Heart right ventricle (tissue), 16 donors: ENCODE data around the gene PPP6R1. TPM values are rescaled to one million over a fixed set of nuclear protein-coding genes. Genes with fewer than 3 reads are reported as not detected.

Source experiments
- ATAC-seq, 8 donors: fragments of 200-7000 bp; cut with Tn5 transposase; one replicate each; pipeline ENCODE4 v1.9.1; 2020; ENCODE audit warnings: mild to moderate bottlenecking in 8 of 8, moderate library complexity in 8 of 8, moderate number of reproducible peaks in 1 of 8
- DNase-seq, 2 donors: peaks; one replicate each; pipeline ENCODE4 v3.0.0-alpha.2; 2020
- H3K27ac ChIP-seq, 10 donors: fragments of 200-600 bp; sonication (generic) in 2 of 10; one replicate each; pipeline versions ENCODE4 v1.5.0 to v1.8.0; 2020 to 2022; ENCODE audit warnings: mild to moderate bottlenecking in 3 of 10
- H3K27me3 ChIP-seq, 7 donors: fragments of 200-600 bp; one replicate each; pipeline ENCODE4 v1.8.0; 2021 to 2022; ENCODE audit warnings: mild to moderate bottlenecking in 2 of 7
- H3K36me3 ChIP-seq, 9 donors: fragments of 200-600 bp; sonication (generic) in 1 of 9; one replicate each; pipeline versions ENCODE4 v1.5.0 to v1.8.0; 2020 to 2022; ENCODE audit warnings: mild to moderate bottlenecking in 2 of 9
- H3K4me1 ChIP-seq, 9 donors: fragments of 200-600 bp; sonication (generic) in 1 of 9; one replicate each; pipeline versions ENCODE4 v1.5.0 to v1.8.0; 2020 to 2022; ENCODE audit warnings: mild to moderate bottlenecking in 4 of 9
- H3K4me3 ChIP-seq, 10 donors: fragments of 200-600 bp; sonication (generic) in 2 of 10; one replicate each; pipeline versions ENCODE4 v1.5.0 to v1.8.0; 2020 to 2022; ENCODE audit warnings: mild to moderate bottlenecking in 7 of 10, moderate library complexity in 2 of 10
- H3K9me3 ChIP-seq, 11 donors: fragments of 200-600 bp in 10 of 11; sonication (generic) in 2 of 11; one replicate each; pipeline versions ENCODE4 v1.5.0 to v1.8.0; 2013 to 2022; ENCODE audit warnings: mild to moderate bottlenecking in 2 of 11, control low read depth in 1 of 11, moderate library complexity in 1 of 11
- CTCF ChIP-seq, 9 donors: fragments of 200-600 bp; sonication (generic) in 2 of 9; IDR thresholded peaks; one replicate each; pipeline versions ENCODE4 v1.5.0 to v1.8.0; 2021 to 2022; ENCODE audit warnings: antibody characterized with exemption in 9 of 9, mild to moderate bottlenecking in 5 of 9, moderate library complexity in 1 of 9
- WGBS, 2 donors: extraction: QIAGEN DNeasy Blood & Tissue Kit; methylation state at CpG; one replicate each; pipeline ENCODE4 v1.1.7; 2013; ENCODE audit warnings: inconsistent platforms in 1 of 2; 5-methylcytosine and 5-hydroxymethylcytosine counted together
- intact Hi-C, 10 donors: fragments of 100-400 bp; cut with DNase I; formaldehyde crosslinking; loops; one replicate each; pipeline versions ENCODE4 v1.11.1 to v1.14.2; 2022
- polyA plus RNA-seq, 2 donors: library from polyadenylated mRNA; stranded (reverse); fragments of 200-250 nt; gene quantifications; one replicate each; pipeline ENCODE4 v1.2.3, GENCODE V29; 2013
- total RNA-seq, 10 donors: library from RNA; stranded (reverse); fragmentation: NEBNext Ultra II Directional in 3 of 10; extraction: Animal tissue kit (Norgen Biotek cat#: 25700) in 3 of 10; gene quantifications; one replicate each; pipeline versions ENCODE4 v1.2.1 to v1.2.4, GENCODE V29; 2021 to 2023
- donor health status: Arrhythmogenic right ventricular cardiomyopathy.
- donor health status: ischemic (EF 13 %, LVEDD 7.1; RV severe dilation, severe dysfunction).
- donor health status: healthy with polysubstance abuse.
- donor health status: DM: no; HTN: yes; CAD: no.
- donor health status: DM: no; HTN: no; CAD: no.
- donor health status: ischemic (EF 25% LVEDD 6.9; RV normal size, moderate dysfunction).
- donor health status: ischemic (EF 25% LVEDD 5.7; RV mildly dilated, moderate dysfunction).
- donor health status: healthy.
- donor health status: DM: yes; HTN: yes; CAD: no.
- donor health status: Ischemic cardiomyopathy.
- donor health status: ischemic (EF 35%, LVEDD 5.7; RV mildly dilated, moderate dysfunction).
- donor health status: nonischemic (EF 11% LVEDD 7.7; RV severe dilation, severe dysfunction).
- donor health status: DM: yes; HTN: yes; CAD: no.
- donor health status: PGD.
- donor health status: ischemic (EF 29% LVEDD 5.4; RV normal size, mild dysfunction).
- donor health status: nonischemic (EF 23%, LVEDD 6.1; RV moderate dilation, normal function).

Gene PPP6R1
- total and polyA plus RNA-seq, 12 donors: 31.1 to 51.3 (median 38.7) TPM

- Histone ChIP-seq H3K36me3 (peaks cover 0 to 41% (median 0%) of the 10 kb centered on the region in 9 donors), H3K4me1 (no peaks in the 10 kb centered on the region), H3K27me3 (no peaks in the 10 kb centered on the region), H3K27ac (no peak overlapping the region), H3K9me3 (no peaks in the 10 kb centered on the region), H3K4me3 (no peak overlapping the region)
- ATAC-seq: peak in 2 of 8 donors; percentile 6 to 23
- intact Hi-C loops: no loop called here
- TF ChIP-seq CTCF (IDR thresholded peaks at IDR 0.05): no peak
- DNase-seq: no peak
- WGBS, 2 donors: 87 to 98% methylated on average over 12 of the region's 12 CpGs
These were observed 7.0 kb upstream of the PPP6R1 start for GRCh38 chr19:55265723-55266386.

GRCh38 chr19:55265173-55265572, 6.4 kb upstream of the PPP6R1 start:
- 90 to 92% methylated on average over 16 of the region's 16 CpGs for WGBS, 2 donors
- no peak overlapping the region for H3K4me3 ChIP-seq
- H3K4me1 ChIP-seq: peaks cover 0 to 4% (median 1%) of the 10 kb centered on the region in 9 donors
- intact Hi-C loops: no loop called here
- ATAC-seq: no peak
- TF ChIP-seq CTCF (IDR thresholded peaks at IDR 0.05): no peak
- no peaks in the 10 kb centered on the region for H3K27me3 ChIP-seq
- no peaks in the 10 kb centered on the region for H3K9me3 ChIP-seq
- H3K27ac ChIP-seq: no peak overlapping the region
- H3K36me3 ChIP-seq: peaks cover 0 to 37% (median 0%) of the 10 kb centered on the region in 9 donors
- no peak for DNase-seq

- TF ChIP-seq CTCF (IDR thresholded peaks at IDR 0.05): no peak
- H3K36me3 ChIP-seq: peaks cover 0 to 31% (median 0%) of the 10 kb centered on the region in 9 donors
- H3K9me3 ChIP-seq: no peaks in the 10 kb centered on the region
- H3K4me3 ChIP-seq: no peak overlapping the region
- WGBS, 2 donors: 84 to 90% methylated on average over 5 of the region's 5 CpGs
- ATAC-seq (no peak), DNase-seq (no peak)
- peaks cover 4 to 10% (median 7%) of the 10 kb centered on the region in 9 donors for H3K4me1 ChIP-seq
- no peak overlapping the region for H3K27ac ChIP-seq
- intact Hi-C loops: no loop called here
- no peaks in the 10 kb centered on the region for H3K27me3 ChIP-seq
These were observed 5.7 kb upstream of the PPP6R1 start for GRCh38 chr19:55264531-55264930.

- peaks cover 0 to 15% (median 0%) of the 10 kb centered on the region in 9 donors for H3K36me3 ChIP-seq
- no peak overlapping the region for H3K4me3 ChIP-seq
- H3K27me3 ChIP-seq: no peaks in the 10 kb centered on the region
- no peak for ATAC-seq
- H3K27ac ChIP-seq: no peak overlapping the region
- peaks cover 4 to 18% (median 16%) of the 10 kb centered on the region in 9 donors for H3K4me1 ChIP-seq
- no peaks in the 10 kb centered on the region for H3K9me3 ChIP-seq
- intact Hi-C loops: no loop called here
- DNase-seq: no peak
- TF ChIP-seq CTCF (IDR thresholded peaks at IDR 0.05): no peak
- WGBS, 2 donors: 96 to 99% methylated on average over 9 of the region's 9 CpGs
These were observed 3.5 kb upstream of the PPP6R1 start for GRCh38 chr19:55262359-55262758.
